HK-2 (cell line): ENCODE results near the gene FBN2.
"Not testable (repeated sequence)": the region's sequence is repeated elsewhere in the genome, so short reads cannot be mapped to it uniquely, and the experiment has no call there.

Experiments
- DNase-seq: peaks from one replicate; pipeline ENCODE4 v3.0.0-alpha.2; 2018; ENCODE audit not compliant: unreplicated experiment

Gene FBN2

DNA sequence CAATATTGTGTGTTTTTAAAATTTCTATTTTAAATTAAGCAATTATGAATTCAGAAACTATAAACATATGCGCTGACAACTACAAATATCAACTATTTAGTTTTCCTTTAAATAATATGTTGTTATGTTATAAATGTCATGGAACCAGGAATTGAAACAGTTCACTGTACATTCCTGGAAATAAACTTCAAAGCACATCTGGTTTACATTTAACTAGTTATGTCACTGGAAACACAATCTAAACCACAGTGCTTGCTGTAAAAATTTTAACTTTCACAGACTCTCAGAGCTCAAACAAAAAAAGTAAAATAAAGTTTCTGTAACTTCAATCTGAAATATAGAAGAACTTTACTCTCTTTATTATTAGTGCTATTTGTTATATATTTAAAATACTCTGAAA is 179.2 kb downstream of the FBN2 start:
- no peak for DNase-seq

DNA sequence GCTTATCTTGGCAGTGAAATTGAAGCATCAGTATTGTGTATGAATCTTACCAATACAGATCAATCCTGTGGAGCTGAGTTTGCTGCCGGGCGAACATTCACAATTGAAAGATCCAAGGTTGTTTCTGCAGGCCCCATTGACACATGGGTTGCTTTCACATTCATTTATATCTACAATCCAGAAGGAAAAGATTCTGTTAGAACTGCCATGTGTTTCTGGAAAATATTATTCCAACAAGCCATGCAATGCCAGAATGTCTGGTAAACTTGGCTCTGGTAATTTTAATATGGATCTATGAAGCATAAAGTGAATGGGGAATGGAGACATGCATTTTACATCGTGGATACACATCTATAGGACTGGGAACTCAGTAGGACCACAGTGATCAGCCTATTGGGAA is 180.8 kb downstream of the FBN2 start:
- DNase-seq = no peak

- no peak for DNase-seq
Observed at GRCh38 chr5:128355961-128356360, 182.1 kb downstream of the FBN2 start.

DNA sequence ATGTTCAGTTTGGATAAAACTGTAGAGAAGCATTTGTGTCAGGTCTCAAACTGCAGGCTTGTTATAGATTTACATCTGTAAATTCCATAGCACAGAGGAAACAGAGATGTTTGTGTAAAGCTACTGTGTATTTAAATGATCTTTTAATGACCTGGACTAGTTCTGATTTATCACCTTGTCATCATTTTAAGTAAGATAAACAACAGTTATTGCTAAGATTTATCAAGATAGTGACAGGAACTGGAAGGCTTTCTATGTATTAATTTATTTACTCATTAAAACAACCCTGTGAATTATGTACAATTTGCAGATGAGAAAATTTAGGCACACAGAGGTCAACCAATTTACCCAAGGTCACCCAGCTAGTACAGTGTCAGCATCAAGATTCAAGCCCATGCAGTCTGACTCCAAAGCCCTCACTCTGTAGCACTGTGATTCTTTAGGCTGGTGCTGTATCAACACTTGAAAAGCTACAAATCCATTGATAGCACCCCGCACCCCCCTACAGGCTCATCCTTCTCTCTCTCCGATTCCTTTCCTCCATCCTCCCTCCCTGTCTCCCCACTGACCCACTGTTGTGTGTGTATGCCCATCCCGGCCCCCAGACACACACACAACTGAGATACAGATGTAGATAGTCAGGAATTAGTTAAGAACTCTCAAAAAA is 184.5 kb downstream of the FBN2 start:
- DNase-seq = no peak

DNA sequence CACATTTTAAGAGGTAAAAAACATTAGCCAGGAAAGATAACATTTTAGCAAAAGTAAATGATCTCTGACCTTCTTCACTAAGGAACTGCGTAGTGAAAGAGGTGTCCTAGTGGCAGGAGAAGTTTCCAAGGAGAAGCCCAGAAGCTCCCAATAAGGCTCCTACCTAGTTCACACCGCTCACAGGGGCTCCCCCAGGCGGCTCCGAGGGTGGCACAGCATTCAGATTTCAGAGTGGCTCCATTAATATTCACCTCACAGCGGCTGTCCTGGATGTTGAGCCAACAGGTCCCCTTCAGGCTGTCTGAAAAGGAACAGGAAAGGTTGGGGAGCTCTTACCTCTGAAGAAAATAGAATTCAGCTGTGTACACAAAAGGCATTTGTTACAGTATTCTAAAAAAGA is 187.3 kb downstream of the FBN2 start:
- no peak for DNase-seq

DNA sequence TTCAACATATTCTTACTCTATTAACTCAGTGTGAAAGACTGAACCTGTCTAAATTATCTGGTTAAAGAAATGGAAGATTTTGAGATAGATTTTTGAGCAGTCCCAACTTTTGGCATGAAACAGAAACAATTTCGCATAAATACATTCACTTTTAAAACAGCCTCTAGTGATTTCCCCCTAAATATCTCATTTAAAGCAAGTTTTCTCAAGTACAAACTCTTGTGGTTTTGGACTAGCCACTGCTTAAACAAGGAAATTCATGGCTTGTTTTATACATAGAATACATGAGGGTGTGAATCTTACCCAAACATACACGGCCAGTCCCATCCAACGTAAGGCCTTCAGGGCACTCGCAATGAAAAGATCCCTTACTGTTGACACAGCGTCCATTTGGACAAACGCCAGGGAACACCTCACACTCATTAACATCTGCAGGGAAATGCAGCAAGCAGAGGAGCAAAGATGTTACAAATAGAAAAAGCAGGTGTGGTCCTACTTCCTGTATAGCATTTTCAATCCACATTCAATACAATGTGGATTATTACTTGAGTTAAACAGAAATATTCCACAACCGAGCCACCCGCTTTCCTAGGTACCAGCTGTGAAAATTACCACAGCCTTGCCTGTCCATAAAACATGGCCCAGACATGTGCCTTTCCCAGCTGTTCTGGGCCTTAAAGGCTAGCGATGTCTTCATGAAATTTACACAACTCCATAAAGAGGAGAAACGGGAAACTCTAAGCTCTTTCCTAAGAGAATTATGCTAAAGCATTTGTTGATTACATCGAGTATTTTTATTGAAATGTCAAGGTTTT is 188.8 kb downstream of the FBN2 start:
- no peak for DNase-seq

GRCh38 chr5:128346038-128346437 is 192.0 kb downstream of the FBN2 start:
- no peak for DNase-seq

DNA sequence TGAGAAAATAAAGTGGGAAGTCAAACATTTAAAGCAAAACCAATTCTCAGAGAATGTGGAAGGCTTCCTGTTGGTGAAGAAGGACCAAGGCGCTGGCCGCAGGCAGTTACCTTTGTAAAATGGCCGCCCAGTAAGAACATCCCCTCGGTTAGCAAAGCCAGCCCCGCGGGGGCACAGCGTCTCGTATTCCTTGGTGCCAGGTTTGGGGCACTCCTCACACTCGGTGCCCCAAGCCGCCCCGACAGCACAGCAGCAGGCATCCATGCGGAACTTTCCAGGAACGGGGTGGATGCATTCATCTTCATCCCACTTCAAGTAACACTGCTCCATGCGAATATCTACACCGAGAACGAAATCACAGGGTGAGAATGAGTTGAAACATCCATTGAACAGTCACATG is 192.8 kb downstream of the FBN2 start:
- no peak for DNase-seq

DNA sequence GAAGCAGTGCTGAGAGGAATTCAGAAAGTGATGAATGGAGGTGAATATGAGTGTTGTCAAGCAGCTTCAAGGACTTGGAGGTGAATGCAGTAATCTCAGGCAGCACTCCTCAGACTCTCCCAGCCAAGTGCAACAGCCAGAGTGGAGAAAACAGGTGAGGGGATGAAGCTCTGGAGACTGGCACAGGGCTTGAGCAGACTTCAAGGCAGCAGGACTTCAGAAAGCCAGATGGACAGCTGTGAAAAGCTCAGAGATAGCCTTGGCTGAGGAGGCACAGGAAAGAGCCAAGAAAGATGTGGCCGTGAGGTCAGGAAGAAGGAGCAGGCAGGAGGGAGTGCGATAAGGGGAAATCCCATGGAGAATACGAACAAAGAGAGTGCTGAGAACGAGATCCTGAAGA is 194.9 kb downstream of the FBN2 start:
- no peak for DNase-seq

DNA sequence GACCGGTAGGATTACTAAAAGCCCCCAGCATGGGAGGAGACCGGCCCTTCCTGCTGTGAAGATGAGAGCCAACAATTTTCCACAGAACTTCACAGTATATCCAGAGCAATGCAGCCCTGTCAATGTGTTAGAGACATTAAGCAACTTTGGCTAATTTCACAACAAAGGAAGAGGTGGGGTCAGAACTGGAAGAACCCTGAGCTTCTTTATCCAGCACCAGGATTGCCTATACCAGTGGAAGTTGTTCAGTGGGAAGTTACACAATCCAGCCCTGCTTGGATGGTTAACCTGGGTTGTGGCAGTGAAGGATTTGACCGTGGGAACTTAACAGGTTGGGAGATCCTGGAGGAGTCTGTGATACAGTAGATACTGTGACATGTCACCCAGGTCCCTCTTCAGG is 197.0 kb downstream of the FBN2 start:
- DNase-seq = no peak

DNA sequence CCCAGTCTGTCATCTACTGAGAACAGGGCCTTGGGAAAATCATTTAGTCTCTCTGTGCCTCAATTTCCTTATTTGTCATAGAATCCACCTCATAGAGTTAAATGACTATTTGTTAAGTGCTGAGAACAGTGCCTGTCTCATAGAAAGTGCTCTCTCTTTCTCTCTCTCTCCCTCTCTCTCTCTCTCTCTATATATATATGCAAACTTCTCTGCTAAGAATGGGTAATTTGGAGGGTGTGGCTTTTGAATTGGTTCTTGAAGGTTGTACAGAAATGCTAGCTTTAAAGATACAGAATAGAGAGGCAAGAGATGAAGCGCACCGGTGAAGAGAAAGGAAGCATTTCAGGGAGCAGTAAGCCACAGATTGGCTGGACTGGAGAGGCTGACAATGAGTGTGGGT is 197.4 kb downstream of the FBN2 start:
- DNase-seq = no peak

DNA sequence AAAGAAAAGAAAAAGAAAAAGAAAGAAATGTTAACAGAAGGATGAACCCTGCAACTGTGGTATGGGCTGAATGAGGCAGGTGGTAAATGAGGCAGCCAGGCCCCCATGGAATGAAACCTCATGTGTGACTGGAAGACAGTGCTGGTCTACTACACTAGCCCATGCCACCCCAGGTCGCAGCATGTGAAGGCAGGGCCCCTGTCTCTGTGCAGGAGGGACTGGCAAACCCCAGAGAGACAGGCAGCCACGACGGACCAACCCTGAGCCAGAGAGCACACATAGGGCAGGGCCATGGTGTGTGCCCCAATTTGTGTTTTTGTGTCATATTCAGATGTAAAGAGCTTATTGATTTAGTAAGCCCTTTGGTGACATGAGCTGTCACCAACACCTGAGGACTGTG is 198.5 kb downstream of the FBN2 start:
- no peak for DNase-seq

GRCh38 chr5:128338649-128339048 is 199.4 kb downstream of the FBN2 start:
- DNase-seq = no peak

DNA sequence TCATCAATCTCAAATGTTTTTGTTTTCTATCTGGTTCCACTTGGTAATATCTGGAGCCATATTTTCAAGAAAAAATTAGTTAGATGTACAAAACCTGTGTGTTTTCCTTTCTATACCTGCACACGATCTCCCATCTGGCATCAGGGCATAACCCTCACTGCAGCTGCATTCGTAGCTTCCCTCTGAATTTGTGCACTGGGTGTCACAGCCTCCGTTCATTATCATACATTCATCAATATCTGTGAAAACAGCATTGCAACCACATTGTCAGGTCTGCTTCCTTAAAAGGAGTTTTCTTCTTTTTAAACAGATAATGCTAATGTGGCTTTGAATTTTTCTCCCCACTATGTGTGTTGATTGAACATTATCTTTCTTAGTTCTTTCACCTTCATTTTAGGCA is 202.7 kb downstream of the FBN2 start:
- no peak for DNase-seq

DNA sequence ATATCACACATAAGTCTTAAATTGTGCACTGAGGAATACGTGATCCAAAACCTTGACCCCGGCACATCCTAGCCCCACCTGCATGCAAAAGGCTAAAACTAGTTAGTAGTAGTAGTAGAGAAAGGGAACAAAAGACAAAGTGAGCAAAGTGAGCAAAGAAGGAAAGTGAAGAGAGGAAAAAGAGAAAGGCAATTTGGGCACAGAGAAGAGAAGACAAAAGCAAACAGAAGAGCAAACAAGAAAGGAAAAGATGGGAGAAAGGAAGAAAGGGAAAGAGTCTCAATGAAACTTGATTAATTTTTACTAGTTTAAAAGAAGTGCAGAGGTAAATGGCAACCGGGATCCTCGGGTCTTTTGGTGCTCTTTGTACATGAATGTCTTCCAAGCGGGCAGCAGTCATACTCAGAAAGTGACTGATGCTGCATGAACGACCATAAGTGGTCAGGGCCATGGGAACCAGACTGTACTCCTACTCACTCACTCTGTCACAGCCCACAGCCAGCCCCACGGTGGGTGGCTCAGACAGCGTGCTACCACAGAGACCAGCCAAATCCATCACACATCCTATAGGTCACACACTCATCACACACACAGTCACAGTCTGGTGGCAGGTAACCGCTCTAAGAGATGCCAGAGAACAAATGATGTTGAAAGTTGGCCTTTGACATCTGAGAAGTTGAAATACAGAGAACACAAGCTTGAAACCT is 203.9 kb downstream of the FBN2 start:
- no peak for DNase-seq

DNA sequence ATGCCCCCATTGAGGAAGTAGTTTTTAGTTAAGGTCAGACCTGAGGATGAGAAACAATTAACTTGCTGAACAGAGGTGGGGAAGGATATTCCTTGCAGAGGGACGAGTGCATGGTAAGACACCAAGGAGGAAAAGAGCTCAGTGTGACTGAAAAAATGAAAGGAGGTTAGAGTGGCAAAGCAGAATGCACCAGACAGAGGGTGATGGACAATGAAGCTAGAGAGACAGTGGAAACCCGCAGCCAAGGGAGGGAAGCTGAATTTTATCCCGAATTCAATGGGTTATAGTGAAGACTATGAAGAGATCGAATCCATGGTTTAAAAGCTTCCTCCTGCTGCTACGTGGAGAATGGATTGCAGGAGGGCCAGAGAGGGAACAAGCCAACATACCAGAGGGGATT is 206.8 kb downstream of the FBN2 start:
- no peak for DNase-seq

DNA sequence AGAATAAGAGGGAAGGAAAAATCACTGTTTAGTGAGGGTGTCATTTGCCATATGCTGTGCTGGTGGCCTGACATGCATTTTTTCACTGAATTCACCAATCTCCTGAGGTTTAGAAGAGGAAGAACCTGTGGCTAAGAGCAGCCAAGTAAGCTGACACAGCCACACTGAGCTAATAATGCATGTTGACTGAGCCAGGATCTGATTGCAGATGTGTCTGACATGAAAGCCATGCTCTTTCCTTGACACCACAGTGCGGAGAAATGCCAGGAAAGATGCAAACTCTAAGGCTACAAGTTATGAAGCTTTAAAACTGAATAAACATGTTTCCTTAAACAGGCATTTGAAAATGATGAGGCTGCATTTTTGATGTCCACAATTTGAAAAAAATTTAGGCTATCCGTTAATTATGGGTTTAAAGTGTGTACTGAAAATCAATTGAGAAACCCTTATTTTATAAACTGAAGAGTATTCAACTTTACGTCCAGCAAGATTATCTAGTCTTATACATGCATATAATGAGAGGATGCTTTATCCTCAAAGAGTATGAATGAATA is 208.6 kb downstream of the FBN2 start:
- no peak for DNase-seq

GRCh38 chr5:128328446-128328845 is 209.6 kb downstream of the FBN2 start:
- no peak for DNase-seq

- no peak for DNase-seq
Observed at GRCh38 chr5:128328007-128328406, 210.0 kb downstream of the FBN2 start.

- not testable (repeated sequence) for DNase-seq
Observed at GRCh38 chr5:128321418-128321817, 216.6 kb downstream of the FBN2 start.

DNA sequence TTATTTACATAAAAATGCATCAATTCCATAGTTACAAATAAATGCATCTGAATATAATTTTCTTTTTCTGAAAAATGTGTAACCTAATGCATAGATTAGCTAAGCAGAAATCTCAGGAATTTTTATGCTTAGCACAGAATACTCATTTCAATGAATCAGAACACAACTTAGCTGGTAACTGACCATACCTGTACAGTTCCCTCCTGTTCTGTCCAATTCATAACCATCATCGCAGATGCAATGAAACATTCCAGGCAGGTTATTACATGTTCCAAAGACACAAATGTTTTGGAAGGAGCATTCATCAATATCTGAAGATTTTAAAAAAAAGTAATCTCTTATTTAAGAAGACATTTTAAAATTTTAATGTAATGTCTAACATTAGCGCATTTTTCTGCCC is 219.4 kb downstream of the FBN2 start:
- no peak for DNase-seq

GRCh38 chr5:128317481-128317880 is 220.6 kb downstream of the FBN2 start:
- DNase-seq = no peak

DNA sequence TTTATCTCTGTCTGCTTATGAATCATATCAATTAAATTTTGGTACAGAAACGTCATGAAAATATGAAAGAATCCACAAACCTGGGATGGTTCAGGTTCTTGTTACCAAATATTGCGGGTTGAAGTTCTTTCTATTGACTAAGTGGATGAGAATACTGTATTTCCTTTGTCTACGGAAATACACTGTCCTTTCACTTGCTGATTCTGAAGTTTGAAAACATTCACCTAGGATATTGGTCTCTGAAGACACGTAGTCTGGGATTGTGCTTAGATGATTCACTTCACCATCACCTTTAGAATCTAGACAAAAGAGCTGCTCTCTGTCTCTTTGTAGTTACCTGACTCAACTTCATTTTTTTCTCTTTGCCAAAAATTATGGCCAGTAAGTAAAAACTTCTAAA is 222.4 kb downstream of the FBN2 start:
- no peak for DNase-seq
